Endothelial cell of umbilical vein (primary cell): ENCODE data around the gene NAALADL1. TPM values are rescaled to one million over a fixed set of nuclear protein-coding genes. Genes with fewer than 3 reads are reported as not detected.

Source experiments
- BruUV-seq: library from RNA; stranded (reverse); fragments of 400-500 nt; replicated peaks from 2 replicates; lab custom pipeline; 2021; lab: Mats Ljungman, UMichigan
- CTCF ChIA-PET: fragments of 300-600, 350-600 bp; sonication (Branson Sonifier 250); formaldehyde crosslinking; loops from one replicate; lab custom pipeline; 2021; ENCODE audit warnings: antibody characterized with exemption, inconsistent platforms; lab: Charles Lee
- POLR2A ChIA-PET: fragments of 300-600, 350-600 bp; sonication (Branson Sonifier 250); formaldehyde crosslinking; loops from one replicate; lab custom pipeline; 2021; ENCODE audit warnings: antibody characterized with exemption, inconsistent platforms; lab: Charles Lee
- DNase-seq: peaks from one replicate; pipeline ENCODE4 v3.0.0-alpha.2; 2011; ENCODE audit warnings: low read depth, low spot score
- FAIRE-seq: peaks from 2 replicates; lab custom pipeline; 2011; peaks lifted over from hg19 to GRCh38; lab: Jason Lieb, UNC
- H2AFZ ChIP-seq: 2 replicates; pipeline ENCODE4 v1.6.0; 2012; ENCODE audit warnings: low read depth, low read length, control low read depth, inconsistent platforms
- H3K27ac ChIP-seq: 2 replicates; pipeline ENCODE4 v1.5.1; 2011; ENCODE audit warnings: low read depth, mild to moderate bottlenecking, control low read depth, low read length, moderate library complexity; ENCODE audit not compliant: insufficient read depth
- H3K27me3 ChIP-seq, 2 experiments: 2 replicates each; pipeline versions ENCODE4 v1.6.0 to v1.6.1; 2011; ENCODE audit warnings: low read length in 2 of 2, mixed read lengths in 1 of 2; ENCODE audit not compliant: control insufficient read depth in 2 of 2, insufficient read depth in 2 of 2
- H3K36me3 ChIP-seq, 2 experiments: 2 replicates in 1 of 2; 3 replicates in 1 of 2; pipeline ENCODE4 v1.5.1; 2011; ENCODE audit warnings: low read length in 2 of 2, mild to moderate bottlenecking in 1 of 2, moderate library complexity in 1 of 2; ENCODE audit not compliant: control insufficient read depth in 2 of 2, insufficient read depth in 2 of 2; ENCODE audit errors: extremely low read depth in 1 of 2
- H3K4me1 ChIP-seq: 3 replicates; pipeline ENCODE4 v1.5.1; 2011; ENCODE audit warnings: mild to moderate bottlenecking, low read length; ENCODE audit not compliant: control insufficient read depth, insufficient read depth; ENCODE audit errors: extremely low read depth
- H3K4me2 ChIP-seq: 2 replicates; pipeline ENCODE4 v1.6.1; 2011; ENCODE audit warnings: low read length, control low read depth, mixed read lengths; ENCODE audit not compliant: insufficient read depth
- H3K4me3 ChIP-seq, 3 experiments: fragments of 200-600 bp in 1 of 3; sonication (generic), shearing (Covaris generic) in 1 of 3; replicated peaks in 1 of 3; 2 replicates each; pipeline ENCODE4 v1.5.1; 2011 to 2016; ENCODE audit warnings: control low read depth in 3 of 3, low read length in 3 of 3, mild to moderate bottlenecking in 2 of 3, inconsistent platforms in 1 of 3, low read depth in 1 of 3, moderate library complexity in 1 of 3; ENCODE audit not compliant: insufficient read depth in 1 of 3
- H3K79me2 ChIP-seq: 2 replicates; pipeline ENCODE4 v1.6.0; 2012; ENCODE audit warnings: low read length, inconsistent platforms; ENCODE audit not compliant: control insufficient read depth, insufficient read depth
- H3K9ac ChIP-seq: replicated peaks from 2 replicates; pipeline ENCODE3; 2011; ENCODE audit warnings: low read length, control low read depth; ENCODE audit not compliant: insufficient read depth; ENCODE audit errors: extremely low read depth
- H3K9me1 ChIP-seq: replicated peaks from 3 replicates; pipeline ENCODE4 v1.6.0; 2011; ENCODE audit warnings: mild to moderate bottlenecking, low read length; ENCODE audit not compliant: control insufficient read depth, insufficient read depth; ENCODE audit errors: extremely low read depth
- H3K9me3 ChIP-seq: replicated peaks from 2 replicates; pipeline ENCODE4 v1.5.1; 2012; ENCODE audit warnings: low read length, inconsistent platforms; ENCODE audit not compliant: control insufficient read depth, insufficient read depth
- H4K20me1 ChIP-seq: replicated peaks from 2 replicates; pipeline ENCODE3; 2011; ENCODE audit warnings: mild to moderate bottlenecking, low read length; ENCODE audit not compliant: control insufficient read depth, insufficient read depth; ENCODE audit errors: extremely low read depth
- EZH2 ChIP-seq: IDR thresholded peaks from 2 replicates; pipeline ENCODE4 v1.6.1; 2012; ENCODE audit warnings: borderline replicate concordance, low read depth, mild to moderate bottlenecking, moderate library complexity, low read length, inconsistent platforms; ENCODE audit not compliant: severe bottlenecking
- FOS ChIP-seq: IDR thresholded peaks from 2 replicates; pipeline ENCODE4 v1.6.1; 2011; ENCODE audit warnings: mild to moderate bottlenecking, low read length, moderate library complexity, borderline replicate concordance; ENCODE audit not compliant: insufficient read depth
- GATA2 ChIP-seq: IDR thresholded peaks from 2 replicates; pipeline ENCODE4 v1.7.0; 2011; ENCODE audit warnings: low read depth, mild to moderate bottlenecking, moderate library complexity, mixed read lengths, low read length; ENCODE audit not compliant: insufficient read length, insufficient read depth
- JUN ChIP-seq: IDR thresholded peaks from 2 replicates; pipeline ENCODE4 v1.6.1; 2011; ENCODE audit warnings: borderline replicate concordance, low read depth; ENCODE audit not compliant: insufficient read length, insufficient read depth
- MAX ChIP-seq: IDR thresholded peaks from 2 replicates; pipeline ENCODE4 v1.6.1; 2011; ENCODE audit not compliant: insufficient read depth, insufficient read length
- MYC ChIP-seq: IDR thresholded peaks from one replicate; pipeline ENCODE4 v1.6.1; 2011; ENCODE audit warnings: mild to moderate bottlenecking, low read depth, low read length
- POLR2A ChIP-seq: IDR thresholded peaks from 2 replicates; pipeline ENCODE4 v1.6.1; 2012; ENCODE audit warnings: low read depth, mild to moderate bottlenecking, control low read depth, low read length
- POLR2AphosphoS5 ChIP-seq: IDR thresholded peaks from 2 replicates; pipeline ENCODE4 v1.6.1; 2012; ENCODE audit warnings: low read depth, mild to moderate bottlenecking, control low read depth, low read length, moderate library complexity; ENCODE audit not compliant: insufficient read depth
- dilution Hi-C: fragments of 300-500 bp; cut with MboI; formaldehyde crosslinking; loops from one replicate; pipeline ENCODE4 v1.15.0; 2019; ENCODE audit warnings: low sequenced_read_pairs; ENCODE audit not compliant: extremely low pct_ligation_motif_present
- intact Hi-C: fragments of 100-400 bp; cut with micrococcal nuclease; formaldehyde crosslinking; loops from one replicate; pipeline ENCODE4 v1.10.0; 2022
- polyA plus RNA-seq, 4 experiments: library from polyadenylated mRNA; depleted of rRNA in 3 of 4; stranded (reverse) in 3 of 4; unstranded in 1 of 4; fragments of >200 nt; gene quantifications; 2 replicates each; pipeline versions ENCODE4 v1.2.1 to v1.2.3, GENCODE V29; 2011 to 2012; ENCODE audit warnings: missing spikeins in 1 of 4
- total RNA-seq: library from RNA; stranded (reverse); gene quantifications from 2 replicates; pipeline ENCODE4 v1.2.3, GENCODE V29; 2021
- TF ChIP-seq, protein P1 (sequence below), 2 donors: IDR thresholded peaks; 1 replicate in 1 of 2; 2 replicates in 1 of 2; pipeline ENCODE4 v1.5.1; 2011; ENCODE audit warnings: low read length in 2 of 2, mild to moderate bottlenecking in 2 of 2, moderate library complexity in 2 of 2, control low read depth in 1 of 2, inconsistent platforms in 1 of 2, low read depth in 1 of 2; ENCODE audit not compliant: insufficient read depth in 1 of 2; ENCODE audit errors: extremely low read depth in 1 of 2

NAALADL1 gene
- total and polyA plus RNA-seq, 2 donors (not counting 3 experiments of a cell fraction or from before 2014, with no cell fraction given): 6.8 to 13.9 TPM

DNA sequence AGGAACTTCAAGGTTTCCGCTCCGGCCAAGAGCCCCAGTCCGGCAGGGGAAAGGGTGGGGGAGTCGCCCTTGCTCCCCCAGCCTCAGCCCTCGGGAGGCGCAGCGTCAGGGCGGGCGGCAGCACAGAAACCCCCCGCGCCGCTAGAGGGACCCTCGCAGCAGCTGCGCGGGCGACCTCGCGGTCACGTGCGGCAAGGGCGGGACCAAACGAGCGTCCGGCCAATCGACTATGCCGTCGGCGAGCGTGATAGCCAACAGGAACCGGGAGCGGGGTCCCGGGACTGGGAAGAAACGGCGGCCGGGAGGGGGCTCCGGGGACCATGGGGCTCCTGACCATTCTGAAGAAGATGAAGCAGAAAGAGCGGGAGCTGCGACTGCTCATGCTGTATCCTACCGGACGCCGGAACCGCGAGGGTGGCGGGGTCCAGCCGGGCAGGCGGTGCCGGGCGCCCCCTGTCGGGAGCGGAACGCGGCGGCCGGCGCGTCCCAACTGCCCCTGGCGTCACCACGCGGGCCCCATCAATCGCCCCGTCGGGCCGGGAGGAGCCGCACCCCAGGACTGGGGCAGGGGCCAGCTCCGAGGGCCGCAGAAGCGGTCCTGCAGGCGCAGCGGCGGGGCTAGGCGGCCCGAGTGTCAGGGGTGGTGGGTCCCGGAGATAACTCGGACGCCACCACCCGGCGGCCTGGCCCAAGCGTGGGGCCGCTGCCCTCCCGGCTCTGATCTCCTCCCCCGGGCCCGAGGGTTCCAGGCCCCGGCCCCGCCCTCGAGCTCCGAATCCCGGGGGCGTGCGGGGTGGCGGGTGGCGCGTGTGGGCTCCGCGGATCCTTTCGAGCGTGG, 44.2 kb downstream of the NAALADL1 start, which contains the start of gene ARL2:
ARL2 (plus strand) TSS at position 273 of the 838 bp plus-strand sequence; CDS start at position 321, 48 bp downstream.
- H3K27ac ChIP-seq: peak within 1 kb of the TSS; percentile 87
- intact Hi-C loops: loop anchor here (1.0 to 5.0 kb wide), 8 partner anchors 13 to 211 kb away; partner anchors contain the start of genes ATG2A, MAP4K2, SNX15 and VPS51
- no peaks in the 10 kb centered on the region for H3K9me1 ChIP-seq
- H3K27me3 ChIP-seq: no peaks in the 10 kb centered on the region
- POLR2A ChIA-PET: interaction anchor here (1.0 to 1.2 kb wide), 2 partner anchors 17 to 27 kb away, joined by 3 read pairs; partner anchors contain the start of genes BATF2 and SAC3D1
- CTCF ChIA-PET: interaction anchor here (0.6 to 6.0 kb wide), 31 partner anchors 8 to 180 kb away, joined by 3 to 40 read pairs (median 4); partner anchors contain the start of genes ATG2A, BATF2, CDC42BPG and MAJIN
- dilution Hi-C loops: no loop called here
- peaks cover 4% of the 10 kb centered on the region for H3K4me1 ChIP-seq
- H3K79me2 ChIP-seq: peaks cover 2% of the 10 kb centered on the region
- FAIRE-seq (peak; percentile 95), DNase-seq (peak; percentile 92)
- H2AFZ ChIP-seq: peak within 1 kb of the TSS; percentile 88
- no peaks in the 10 kb centered on the region for H3K9me3 ChIP-seq
- no peaks in the 10 kb centered on the region for H4K20me1 ChIP-seq
- peak within 1 kb of the TSS; percentile 80 for H3K4me2 ChIP-seq
- no TSS peak for BruUV-seq
- TF ChIP-seq JUN: no peak
- TF ChIP-seq POLR2AphosphoS5: peak; percentile 82
- no peak for TF ChIP-seq MYC
- no peak for TF ChIP-seq FOS
- TF ChIP-seq GATA2: no peak
- peak; percentile 96 for TF ChIP-seq MAX
- TF ChIP-seq, protein P1, sequence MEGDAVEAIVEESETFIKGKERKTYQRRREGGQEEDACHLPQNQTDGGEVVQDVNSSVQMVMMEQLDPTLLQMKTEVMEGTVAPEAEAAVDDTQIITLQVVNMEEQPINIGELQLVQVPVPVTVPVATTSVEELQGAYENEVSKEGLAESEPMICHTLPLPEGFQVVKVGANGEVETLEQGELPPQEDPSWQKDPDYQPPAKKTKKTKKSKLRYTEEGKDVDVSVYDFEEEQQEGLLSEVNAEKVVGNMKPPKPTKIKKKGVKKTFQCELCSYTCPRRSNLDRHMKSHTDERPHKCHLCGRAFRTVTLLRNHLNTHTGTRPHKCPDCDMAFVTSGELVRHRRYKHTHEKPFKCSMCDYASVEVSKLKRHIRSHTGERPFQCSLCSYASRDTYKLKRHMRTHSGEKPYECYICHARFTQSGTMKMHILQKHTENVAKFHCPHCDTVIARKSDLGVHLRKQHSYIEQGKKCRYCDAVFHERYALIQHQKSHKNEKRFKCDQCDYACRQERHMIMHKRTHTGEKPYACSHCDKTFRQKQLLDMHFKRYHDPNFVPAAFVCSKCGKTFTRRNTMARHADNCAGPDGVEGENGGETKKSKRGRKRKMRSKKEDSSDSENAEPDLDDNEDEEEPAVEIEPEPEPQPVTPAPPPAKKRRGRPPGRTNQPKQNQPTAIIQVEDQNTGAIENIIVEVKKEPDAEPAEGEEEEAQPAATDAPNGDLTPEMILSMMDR (IDR thresholded peaks at IDR 0.05; ENCODE audit: extremely low read depth in 1 of 2, insufficient read depth in 1 of 2, low read depth in 1 of 2, low read length in 2 of 2): peak; percentile 60 to 83
- no peak for TF ChIP-seq EZH2
- peak; percentile 70 for TF ChIP-seq POLR2A
- peak within 1 kb of the TSS; percentile 89 for H3K9ac ChIP-seq
- peak within 1 kb of the TSS; percentile 32 to 84 (median 59) for H3K4me3 ChIP-seq
- no peaks in the 10 kb centered on the region for H3K36me3 ChIP-seq
